Measurements from ENCODE around the gene CIBAR2. TPM values are rescaled to one million over a fixed set of nuclear protein-coding genes. Genes with fewer than 3 reads are reported as not detected.
A peak's percentile ranks its signal among the peaks of the same experiment; 100 is the strongest.

The CIBAR2 gene
- total RNA-seq, 4 donors from 2014 or later = 0.79 TPM; not detected in 3

- in situ Hi-C loops (cut with MboI; ENCODE audit: low pct_ligation_motif_present in 1 of 4, low pct_unique_long_range_greater_than_20kb in 1 of 4, low sequenced_read_pairs in 3 of 4) (no loop called here), intact Hi-C loops (cut with DNase I; ENCODE audit: low total_unique reads) (loop anchor here (5.0 kb wide), 1 partner anchor 489 kb away; no protein-coding TSS in a partner anchor)
- Histone ChIP-seq H3K27me3 (no peaks in the 10 kb centered on the region), H3K27ac (no peak overlapping the region), H3K36me3 (no peaks in the 10 kb centered on the region), H3K9me3 (no peaks in the 10 kb centered on the region), H3K4me1 (peaks cover 10 to 31% (median 16%) of the 10 kb centered on the region in 4 donors), H3K4me3 (no peak overlapping the region)
- no peak for TF ChIP-seq EP300 (IDR thresholded peaks at IDR 0.05; ENCODE audit: low read depth)
- TF ChIP-seq POLR2A (IDR thresholded peaks at IDR 0.05) = no peak
- no peak for TF ChIP-seq CTCF (IDR thresholded peaks at IDR 0.05)
- TF ChIP-seq POLR2AphosphoS5 (IDR thresholded peaks at IDR 0.05) = no peak
- no peak for DNase-seq
- WGBS, 2 donors (ENCODE audit: low coverage in 1 of 2) = 89% methylated on average over 9 of the region's 9 CpGs; no CpG with 5 or more reads in 1 of the 2 donors
These were observed 16.0 kb upstream of the CIBAR2 start for GRCh38 chr16:85128079-85128837.

- intact Hi-C loops (cut with DNase I; ENCODE audit: low total_unique reads) = loop anchor here (5.0 kb wide), 1 partner anchor 490 kb away; no protein-coding TSS in a partner anchor
- Histone ChIP-seq H3K27ac (peak overlapping the region in 1 of 4 donors; percentile 48), H3K9me3 (no peaks in the 10 kb centered on the region), H3K4me1 (peaks cover 10 to 31% (median 16%) of the 10 kb centered on the region in 4 donors), H3K27me3 (no peaks in the 10 kb centered on the region), H3K36me3 (no peaks in the 10 kb centered on the region), H3K4me3 (no peak overlapping the region)
- in situ Hi-C loops (cut with MboI; ENCODE audit: low pct_ligation_motif_present in 1 of 4, low pct_unique_long_range_greater_than_20kb in 1 of 4, low sequenced_read_pairs in 3 of 4) = no loop called here
- DNase-seq = no peak
- TF ChIP-seq POLR2AphosphoS5 (IDR thresholded peaks at IDR 0.05) (no peak), EP300 (IDR thresholded peaks at IDR 0.05; ENCODE audit: low read depth) (no peak), CTCF (IDR thresholded peaks at IDR 0.05) (no peak), POLR2A (IDR thresholded peaks at IDR 0.05) (no peak)
- WGBS, 2 donors (ENCODE audit: low coverage in 1 of 2) = 74 to 92% methylated on average over 1 to 3 of the region's 3 CpGs
These were observed 15.1 kb upstream of the CIBAR2 start for GRCh38 chr16:85127379-85127723.

- Histone ChIP-seq H3K27ac (peak overlapping the region in 2 of 4 donors; percentile 28 to 48), H3K4me3 (no peak overlapping the region), H3K9me3 (no peaks in the 10 kb centered on the region), H3K4me1 (peaks cover 10 to 31% (median 16%) of the 10 kb centered on the region in 4 donors), H3K27me3 (no peaks in the 10 kb centered on the region), H3K36me3 (no peaks in the 10 kb centered on the region)
- in situ Hi-C loops (cut with MboI; ENCODE audit: low pct_ligation_motif_present in 1 of 4, low pct_unique_long_range_greater_than_20kb in 1 of 4, low sequenced_read_pairs in 3 of 4) (no loop called here), intact Hi-C loops (cut with DNase I; ENCODE audit: low total_unique reads) (loop anchor here (5.0 kb wide), 1 partner anchor 490 kb away; no protein-coding TSS in a partner anchor)
- WGBS, 2 donors (ENCODE audit: low coverage in 1 of 2) = 20 to 40% methylated on average over 1 to 20 of the region's 20 CpGs
- DNase-seq = no peak
- TF ChIP-seq POLR2AphosphoS5 (IDR thresholded peaks at IDR 0.05) = no peak
These were observed 14.6 kb upstream of the CIBAR2 start for GRCh38 chr16:85126705-85127378.

- Histone ChIP-seq H3K9me3 (no peaks in the 10 kb centered on the region), H3K4me1 (peaks cover 10 to 31% (median 16%) of the 10 kb centered on the region in 4 donors), H3K27ac (peak overlapping the region in 2 of 4 donors; percentile 28 to 48), H3K36me3 (no peaks in the 10 kb centered on the region), H3K27me3 (no peaks in the 10 kb centered on the region), H3K4me3 (no peak overlapping the region)
- DNase-seq = no peak
- WGBS, 2 donors (ENCODE audit: low coverage in 1 of 2) = 68% methylated on average over 11 of the region's 12 CpGs; no CpG with 5 or more reads in 1 of the 2 donors
- in situ Hi-C loops (cut with MboI; ENCODE audit: low pct_ligation_motif_present in 1 of 4, low pct_unique_long_range_greater_than_20kb in 1 of 4, low sequenced_read_pairs in 3 of 4) (no loop called here), intact Hi-C loops (cut with DNase I; ENCODE audit: low total_unique reads) (loop anchor here (5.0 kb wide), 1 partner anchor 491 kb away; no protein-coding TSS in a partner anchor)
- no peak for TF ChIP-seq EP300 (IDR thresholded peaks at IDR 0.05; ENCODE audit: low read depth)
- no peak for TF ChIP-seq POLR2AphosphoS5 (IDR thresholded peaks at IDR 0.05)
- TF ChIP-seq CTCF (IDR thresholded peaks at IDR 0.05) = no peak
- TF ChIP-seq POLR2A (IDR thresholded peaks at IDR 0.05) = no peak
These were observed 14.1 kb upstream of the CIBAR2 start for GRCh38 chr16:85126394-85126704.
